ENCODE results near the gene TMEM179. TPM values are rescaled to one million over a fixed set of nuclear protein-coding genes. Genes with fewer than 3 reads are reported as not detected.

TMEM179 gene
- total and polyA plus RNA-seq, 10 of the 15 experiments (the other 5 are each of a cell fraction or from before 2014, with no cell fraction given) = not detected

DNA sequence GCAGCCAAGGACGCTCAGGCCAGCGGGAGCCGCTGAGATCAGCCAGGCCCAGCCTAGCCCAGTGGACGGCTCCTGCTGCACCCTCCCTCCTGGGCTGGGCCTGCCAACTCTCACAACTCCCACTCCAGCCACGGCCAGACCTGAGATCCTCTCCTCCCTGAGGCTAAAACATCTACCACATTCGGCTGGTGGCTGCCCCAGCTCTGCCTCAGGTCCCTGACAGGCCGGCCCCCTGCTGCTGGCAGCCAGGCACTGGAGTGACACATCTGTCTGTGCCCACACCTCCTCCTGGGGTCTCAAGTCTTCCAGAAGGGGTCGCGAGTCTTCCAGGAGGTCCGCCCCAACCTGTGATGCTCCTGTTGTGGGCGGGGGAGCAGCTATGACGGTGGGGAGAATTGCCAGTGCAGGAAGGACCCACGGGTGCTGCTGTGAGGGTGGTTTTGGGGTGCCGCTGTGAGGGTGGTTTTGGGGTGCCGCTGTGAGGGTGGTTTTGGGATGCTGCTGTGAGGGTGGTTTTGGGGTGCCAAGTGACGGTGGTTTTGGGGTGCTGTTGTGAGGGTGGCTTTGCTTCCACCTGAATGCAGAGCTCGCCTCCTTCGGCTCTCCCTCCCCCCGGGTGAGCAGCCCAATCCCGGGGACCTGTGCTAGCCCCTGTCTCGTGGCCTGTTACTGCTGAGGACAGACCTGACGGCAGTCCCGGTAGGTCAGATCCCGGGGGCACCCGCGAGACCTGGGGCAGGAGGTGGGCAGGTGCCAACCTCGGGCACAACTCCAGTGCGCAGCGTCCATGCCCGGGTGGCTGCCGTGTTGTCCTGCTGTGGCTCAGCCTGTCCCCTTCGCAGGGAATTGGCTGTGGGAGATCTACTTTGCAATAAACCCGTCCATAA lies 52.5 kb downstream of the TMEM179 start:
- ChIA-PET RAD21 (ENCODE audit: unreplicated experiment) (no interaction called here), SMC1A (ENCODE audit: uncharacterized antibody, unreplicated experiment) (no interaction called here), CTCF (no interaction called here), POLR2A (no interaction called here)
- Histone ChIP-seq H3K4me1 (ENCODE audit: control insufficient read depth, insufficient read depth, low read length) (no peaks in the 10 kb centered on the region), H3K27me3 (replicated peaks in 1 of 2; ENCODE audit: control insufficient read depth in 2 of 2, insufficient read depth in 2 of 2, low read length in 1 of 2) (peaks cover 0 to 4% of the 10 kb centered on the region in 2 experiments; a peak in 2 of 4 replicates), H3K27ac (ENCODE audit: control insufficient read depth, insufficient read depth) (no peak overlapping the region), H4K20me1 (ENCODE audit: control insufficient read depth, insufficient read depth) (no peaks in the 10 kb centered on the region), H3K4me2 (ENCODE audit: control insufficient read depth, insufficient read depth) (no peak overlapping the region), H3K4me3 (no peak overlapping the region), H3K9ac (ENCODE audit: control insufficient read depth, insufficient read depth, low read length) (no peak overlapping the region), H2AFZ (ENCODE audit: control insufficient read depth, low read depth, low read length) (no peak overlapping the region), H3K79me2 (ENCODE audit: control insufficient read depth, insufficient read depth, low read length) (no peaks in the 10 kb centered on the region), H3K9me3 (replicated peaks; ENCODE audit: control insufficient read depth, insufficient read depth, low read length) (no peaks in the 10 kb centered on the region), H3K36me3 (ENCODE audit: control insufficient read depth in 2 of 2, insufficient read depth in 2 of 2, low read length in 1 of 2) (no peaks in the 10 kb centered on the region)
- in situ Hi-C loops (cut with MboI) (no loop called here), intact Hi-C loops (cut with micrococcal nuclease; ENCODE audit: unreplicated experiment) (no loop called here)
- DNase-seq (ENCODE audit: low read depth, low spot score) = no peak
- no TSS peak for BruUV-seq (replicated peaks)
- 31% methylated on average over 33 of the region's 33 CpGs for WGBS (ENCODE audit: insufficient coverage, insufficient replicate concordance, low lambda C conversion rate, missing lambda C conversion rate)
- ATAC-seq = no peak
- TF ChIP-seq, protein P1, sequence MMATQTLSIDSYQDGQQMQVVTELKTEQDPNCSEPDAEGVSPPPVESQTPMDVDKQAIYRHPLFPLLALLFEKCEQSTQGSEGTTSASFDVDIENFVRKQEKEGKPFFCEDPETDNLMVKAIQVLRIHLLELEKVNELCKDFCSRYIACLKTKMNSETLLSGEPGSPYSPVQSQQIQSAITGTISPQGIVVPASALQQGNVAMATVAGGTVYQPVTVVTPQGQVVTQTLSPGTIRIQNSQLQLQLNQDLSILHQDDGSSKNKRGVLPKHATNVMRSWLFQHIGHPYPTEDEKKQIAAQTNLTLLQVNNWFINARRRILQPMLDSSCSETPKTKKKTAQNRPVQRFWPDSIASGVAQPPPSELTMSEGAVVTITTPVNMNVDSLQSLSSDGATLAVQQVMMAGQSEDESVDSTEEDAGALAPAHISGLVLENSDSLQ (IDR thresholded peaks at IDR 0.05) = no peak
- no peak for TF ChIP-seq ZSCAN29 (IDR thresholded peaks at IDR 0.05)
- TF ChIP-seq, protein P2, sequence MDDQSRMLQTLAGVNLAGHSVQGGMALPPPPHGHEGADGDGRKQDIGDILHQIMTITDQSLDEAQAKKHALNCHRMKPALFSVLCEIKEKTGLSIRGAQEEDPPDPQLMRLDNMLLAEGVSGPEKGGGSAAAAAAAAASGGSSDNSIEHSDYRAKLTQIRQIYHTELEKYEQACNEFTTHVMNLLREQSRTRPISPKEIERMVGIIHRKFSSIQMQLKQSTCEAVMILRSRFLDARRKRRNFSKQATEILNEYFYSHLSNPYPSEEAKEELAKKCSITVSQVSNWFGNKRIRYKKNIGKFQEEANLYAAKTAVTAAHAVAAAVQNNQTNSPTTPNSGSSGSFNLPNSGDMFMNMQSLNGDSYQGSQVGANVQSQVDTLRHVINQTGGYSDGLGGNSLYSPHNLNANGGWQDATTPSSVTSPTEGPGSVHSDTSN (IDR thresholded peaks at IDR 0.05; ENCODE audit: insufficient replicate concordance, low read depth, low read length) = no peak
- TF ChIP-seq HDAC2 (IDR thresholded peaks at IDR 0.05) = no peak
- TF ChIP-seq NR2F1 (conservative IDR thresholded peaks at IDR 0.05) = no peak
- TF ChIP-seq, protein P3, sequence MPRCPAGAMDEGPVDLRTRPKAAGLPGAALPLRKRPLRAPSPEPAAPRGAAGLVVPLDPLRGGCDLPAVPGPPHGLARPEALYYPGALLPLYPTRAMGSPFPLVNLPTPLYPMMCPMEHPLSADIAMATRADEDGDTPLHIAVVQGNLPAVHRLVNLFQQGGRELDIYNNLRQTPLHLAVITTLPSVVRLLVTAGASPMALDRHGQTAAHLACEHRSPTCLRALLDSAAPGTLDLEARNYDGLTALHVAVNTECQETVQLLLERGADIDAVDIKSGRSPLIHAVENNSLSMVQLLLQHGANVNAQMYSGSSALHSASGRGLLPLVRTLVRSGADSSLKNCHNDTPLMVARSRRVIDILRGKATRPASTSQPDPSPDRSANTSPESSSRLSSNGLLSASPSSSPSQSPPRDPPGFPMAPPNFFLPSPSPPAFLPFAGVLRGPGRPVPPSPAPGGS (IDR thresholded peaks at IDR 0.05; ENCODE audit: borderline replicate concordance, insufficient read depth, low read depth, low read length, poor library complexity, severe bottlenecking) = no peak
- no peak for TF ChIP-seq POU2F2 (IDR thresholded peaks at IDR 0.05; ENCODE audit: borderline replicate concordance, low read depth, low read length)
- TF ChIP-seq, protein P4, sequence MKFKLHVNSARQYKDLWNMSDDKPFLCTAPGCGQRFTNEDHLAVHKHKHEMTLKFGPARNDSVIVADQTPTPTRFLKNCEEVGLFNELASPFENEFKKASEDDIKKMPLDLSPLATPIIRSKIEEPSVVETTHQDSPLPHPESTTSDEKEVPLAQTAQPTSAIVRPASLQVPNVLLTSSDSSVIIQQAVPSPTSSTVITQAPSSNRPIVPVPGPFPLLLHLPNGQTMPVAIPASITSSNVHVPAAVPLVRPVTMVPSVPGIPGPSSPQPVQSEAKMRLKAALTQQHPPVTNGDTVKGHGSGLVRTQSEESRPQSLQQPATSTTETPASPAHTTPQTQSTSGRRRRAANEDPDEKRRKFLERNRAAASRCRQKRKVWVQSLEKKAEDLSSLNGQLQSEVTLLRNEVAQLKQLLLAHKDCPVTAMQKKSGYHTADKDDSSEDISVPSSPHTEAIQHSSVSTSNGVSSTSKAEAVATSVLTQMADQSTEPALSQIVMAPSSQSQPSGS (IDR thresholded peaks at IDR 0.05; ENCODE audit: low read length) = no peak
- TF ChIP-seq EED (IDR thresholded peaks at IDR 0.05; ENCODE audit: low read depth) = no peak
- no peak for TF ChIP-seq MEF2B (IDR thresholded peaks at IDR 0.05; ENCODE audit: partially characterized antibody, poor library complexity, severe bottlenecking)
- no peak for TF ChIP-seq SMAD5 (IDR thresholded peaks at IDR 0.05; ENCODE audit: low read depth)
- TF ChIP-seq, protein P5, sequence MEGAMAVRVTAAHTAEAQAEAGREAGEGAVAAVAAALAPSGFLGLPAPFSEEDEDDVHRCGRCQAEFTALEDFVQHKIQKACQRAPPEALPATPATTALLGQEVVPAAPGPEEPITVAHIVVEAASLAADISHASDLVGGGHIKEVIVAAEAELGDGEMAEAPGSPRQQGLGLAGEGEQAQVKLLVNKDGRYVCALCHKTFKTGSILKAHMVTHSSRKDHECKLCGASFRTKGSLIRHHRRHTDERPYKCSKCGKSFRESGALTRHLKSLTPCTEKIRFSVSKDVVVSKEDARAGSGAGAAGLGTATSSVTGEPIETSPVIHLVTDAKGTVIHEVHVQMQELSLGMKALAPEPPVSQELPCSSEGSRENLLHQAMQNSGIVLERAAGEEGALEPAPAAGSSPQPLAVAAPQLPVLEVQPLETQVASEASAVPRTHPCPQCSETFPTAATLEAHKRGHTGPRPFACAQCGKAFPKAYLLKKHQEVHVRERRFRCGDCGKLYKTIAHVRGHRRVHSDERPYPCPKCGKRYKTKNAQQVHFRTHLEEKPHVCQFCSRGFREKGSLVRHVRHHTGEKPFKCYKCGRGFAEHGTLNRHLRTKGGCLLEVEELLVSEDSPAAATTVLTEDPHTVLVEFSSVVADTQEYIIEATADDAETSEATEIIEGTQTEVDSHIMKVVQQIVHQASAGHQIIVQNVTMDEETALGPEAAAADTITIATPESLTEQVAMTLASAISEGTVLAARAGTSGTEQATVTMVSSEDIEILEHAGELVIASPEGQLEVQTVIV (IDR thresholded peaks at IDR 0.05; ENCODE audit: borderline replicate concordance, partially characterized antibody) = no peak
- no peak for TF ChIP-seq CHD2 (IDR thresholded peaks at IDR 0.05; ENCODE audit: borderline replicate concordance, low read depth, low read length)
- TF ChIP-seq YBX1 (IDR thresholded peaks at IDR 0.05) = no peak
- no peak for TF ChIP-seq ZNF207 (IDR thresholded peaks at IDR 0.05; ENCODE audit: borderline replicate concordance)
- no peak for TF ChIP-seq MYB (IDR thresholded peaks at IDR 0.05; ENCODE audit: borderline replicate concordance, low read depth, low read length)
- no peak for FAIRE-seq
